Coronary artery (tissue), 2 donors: Measurements from ENCODE around the gene COBL.

Experiments used
- DNase-seq: peaks from one replicate; pipeline ENCODE4 v3.0.0-alpha.2; 2017; ENCODE audit warnings: low spot score
- H3K27ac ChIP-seq, 2 donors: fragments of 200-600 bp; sonication (generic); one replicate each; pipeline ENCODE4 v1.5.1; 2016 to 2019
- H3K4me3 ChIP-seq: fragments of 200-600 bp; sonication (generic); 2 replicates; pipeline ENCODE4 v1.5.1; 2016; ENCODE audit warnings: mild to moderate bottlenecking, moderate library complexity
- TF ChIP-seq, protein P1 (sequence below): fragments of 200-600 bp; sonication (generic); IDR thresholded peaks from one replicate; pipeline ENCODE4 v1.5.1; 2019; ENCODE audit warnings: antibody characterized with exemption

COBL gene

DNA sequence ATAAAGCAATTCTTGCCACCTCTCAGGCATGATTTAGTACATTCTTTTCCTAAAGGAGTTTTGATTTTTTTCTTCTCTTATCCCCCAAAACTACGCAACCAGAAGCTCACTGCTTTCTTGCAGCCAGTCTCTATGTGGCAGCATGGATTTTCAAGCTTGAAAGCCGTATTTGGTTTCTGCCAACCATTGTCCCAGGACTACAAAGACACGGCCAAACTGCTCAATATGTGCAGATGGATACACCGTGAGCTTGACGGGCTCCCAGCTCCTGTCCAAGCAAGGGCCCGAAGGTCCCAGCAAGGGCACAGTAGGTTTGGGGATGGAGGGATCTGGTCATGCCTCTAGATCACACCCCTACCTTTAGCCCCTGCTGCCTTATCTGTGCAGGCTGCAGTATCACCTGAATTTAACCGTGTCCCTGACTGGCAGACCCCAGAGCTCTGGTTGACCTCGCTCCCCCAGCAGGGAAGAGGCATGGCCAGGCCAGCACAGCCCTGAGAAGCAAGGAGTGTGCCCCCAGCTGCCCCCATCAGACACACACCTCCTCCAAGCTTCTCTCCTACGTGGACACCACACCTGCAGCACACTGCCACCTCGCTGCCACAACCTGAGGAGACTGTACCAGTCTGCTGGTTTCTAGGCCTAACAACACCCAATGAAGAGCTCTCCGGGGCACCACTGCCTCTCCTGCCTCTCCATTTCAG lies 86.8 kb downstream of the COBL start:
- Histone ChIP-seq H3K4me3 (no peak overlapping the region), H3K27ac (no peak overlapping the region)
- DNase-seq, result peak; percentile 59
- TF ChIP-seq, protein P1, sequence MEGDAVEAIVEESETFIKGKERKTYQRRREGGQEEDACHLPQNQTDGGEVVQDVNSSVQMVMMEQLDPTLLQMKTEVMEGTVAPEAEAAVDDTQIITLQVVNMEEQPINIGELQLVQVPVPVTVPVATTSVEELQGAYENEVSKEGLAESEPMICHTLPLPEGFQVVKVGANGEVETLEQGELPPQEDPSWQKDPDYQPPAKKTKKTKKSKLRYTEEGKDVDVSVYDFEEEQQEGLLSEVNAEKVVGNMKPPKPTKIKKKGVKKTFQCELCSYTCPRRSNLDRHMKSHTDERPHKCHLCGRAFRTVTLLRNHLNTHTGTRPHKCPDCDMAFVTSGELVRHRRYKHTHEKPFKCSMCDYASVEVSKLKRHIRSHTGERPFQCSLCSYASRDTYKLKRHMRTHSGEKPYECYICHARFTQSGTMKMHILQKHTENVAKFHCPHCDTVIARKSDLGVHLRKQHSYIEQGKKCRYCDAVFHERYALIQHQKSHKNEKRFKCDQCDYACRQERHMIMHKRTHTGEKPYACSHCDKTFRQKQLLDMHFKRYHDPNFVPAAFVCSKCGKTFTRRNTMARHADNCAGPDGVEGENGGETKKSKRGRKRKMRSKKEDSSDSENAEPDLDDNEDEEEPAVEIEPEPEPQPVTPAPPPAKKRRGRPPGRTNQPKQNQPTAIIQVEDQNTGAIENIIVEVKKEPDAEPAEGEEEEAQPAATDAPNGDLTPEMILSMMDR, result no peak

- TF ChIP-seq, protein P1, result no peak
- peak; percentile 62 for DNase-seq
- Histone ChIP-seq H3K4me3 (no peak overlapping the region), H3K27ac (no peak overlapping the region)
These were observed 87.5 kb downstream of the COBL start for GRCh38 chr7:51229106-51229537.

- TF ChIP-seq, protein P1, result no peak
- Histone ChIP-seq H3K4me3 (no peak overlapping the region), H3K27ac (no peak overlapping the region)
- DNase-seq, result no peak
These were observed 88.1 kb downstream of the COBL start for GRCh38 chr7:51228386-51228958.

DNA sequence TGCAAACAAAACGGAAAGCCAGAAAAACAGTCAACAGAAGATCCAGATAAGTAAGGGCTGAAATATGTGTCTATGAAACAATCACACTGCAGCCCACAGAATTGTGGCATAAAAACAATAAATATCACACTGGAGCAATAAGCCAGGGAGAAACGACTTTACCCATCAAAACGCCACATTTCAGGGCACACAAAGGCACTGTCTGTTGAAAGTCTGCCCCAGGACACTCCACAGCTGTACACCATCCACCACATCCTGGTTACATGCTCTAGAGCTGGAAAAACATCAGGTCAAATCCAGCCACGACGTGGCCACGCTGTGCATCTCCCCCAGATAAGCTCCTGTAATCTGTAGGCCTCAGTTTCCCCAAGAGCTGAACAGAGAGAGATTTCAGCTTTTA lies 88.7 kb downstream of the COBL start:
- peak; percentile 21 for DNase-seq
- TF ChIP-seq, protein P1, result no peak
- no peak overlapping the region for H3K4me3 ChIP-seq
- H3K27ac ChIP-seq, result no peak overlapping the region

DNA sequence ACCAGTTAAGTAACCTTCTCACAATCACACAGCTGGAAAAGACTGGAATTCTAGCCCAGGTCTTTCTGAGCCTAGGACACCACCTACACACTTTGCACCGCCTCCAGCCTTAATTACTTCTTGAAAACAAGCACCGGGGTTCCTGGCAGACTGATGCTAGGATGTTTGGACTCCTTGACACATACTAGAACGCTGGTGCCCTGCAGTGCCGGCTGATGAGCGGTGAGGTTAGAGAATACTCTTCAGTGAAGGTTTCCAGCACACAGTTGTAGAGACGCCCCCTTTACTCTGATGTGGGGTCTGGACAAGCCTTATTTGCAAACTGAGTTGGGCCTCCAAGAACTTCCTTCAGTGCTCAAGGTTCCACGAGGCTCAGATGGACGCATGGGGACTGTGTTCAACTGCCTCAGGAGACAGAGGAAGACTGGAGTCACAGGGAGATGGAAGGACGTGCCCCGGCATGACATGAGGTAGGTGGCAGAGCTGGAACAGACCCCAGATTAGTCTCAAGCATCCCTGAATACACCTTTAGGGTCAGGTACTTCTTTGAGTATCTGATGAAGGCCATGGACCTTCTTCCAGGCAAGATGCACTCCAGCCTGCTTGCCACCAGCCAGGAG lies 89.6 kb downstream of the COBL start:
- peak; percentile 62 for DNase-seq
- no peak overlapping the region for H3K4me3 ChIP-seq
- H3K27ac ChIP-seq, result no peak overlapping the region
- TF ChIP-seq, protein P1, result no peak

GRCh38 chr7:51226063-51226755 lies 90.4 kb downstream of the COBL start:
- Histone ChIP-seq H3K4me3 (no peak overlapping the region), H3K27ac (no peak overlapping the region)
- TF ChIP-seq, protein P1, result no peak
- DNase-seq, result peak; percentile 29
